ENCODE measurements around the gene IGF2.

GRCh38 chr11:2187280-2187707 is 48.1 kb upstream of the IGF2 start:
- TF ChIP-seq CTCF (IDR thresholded peaks at IDR 0.05; ENCODE audit: insufficient read depth, low read length) (no peak), POLR2AphosphoS5 (IDR thresholded peaks at IDR 0.05; ENCODE audit: low read depth) (no peak), GABPA (IDR thresholded peaks at IDR 0.05; ENCODE audit: low read depth) (no peak), REST (IDR thresholded peaks at IDR 0.05; ENCODE audit: insufficient replicate concordance, low read depth) (no peak), SPI1 (IDR thresholded peaks at IDR 0.05; ENCODE audit: borderline replicate concordance, low read depth) (no peak)

All from HL-60 (cell line).